ENCODE results near the gene CDK14.

Gene CDK14

DNA sequence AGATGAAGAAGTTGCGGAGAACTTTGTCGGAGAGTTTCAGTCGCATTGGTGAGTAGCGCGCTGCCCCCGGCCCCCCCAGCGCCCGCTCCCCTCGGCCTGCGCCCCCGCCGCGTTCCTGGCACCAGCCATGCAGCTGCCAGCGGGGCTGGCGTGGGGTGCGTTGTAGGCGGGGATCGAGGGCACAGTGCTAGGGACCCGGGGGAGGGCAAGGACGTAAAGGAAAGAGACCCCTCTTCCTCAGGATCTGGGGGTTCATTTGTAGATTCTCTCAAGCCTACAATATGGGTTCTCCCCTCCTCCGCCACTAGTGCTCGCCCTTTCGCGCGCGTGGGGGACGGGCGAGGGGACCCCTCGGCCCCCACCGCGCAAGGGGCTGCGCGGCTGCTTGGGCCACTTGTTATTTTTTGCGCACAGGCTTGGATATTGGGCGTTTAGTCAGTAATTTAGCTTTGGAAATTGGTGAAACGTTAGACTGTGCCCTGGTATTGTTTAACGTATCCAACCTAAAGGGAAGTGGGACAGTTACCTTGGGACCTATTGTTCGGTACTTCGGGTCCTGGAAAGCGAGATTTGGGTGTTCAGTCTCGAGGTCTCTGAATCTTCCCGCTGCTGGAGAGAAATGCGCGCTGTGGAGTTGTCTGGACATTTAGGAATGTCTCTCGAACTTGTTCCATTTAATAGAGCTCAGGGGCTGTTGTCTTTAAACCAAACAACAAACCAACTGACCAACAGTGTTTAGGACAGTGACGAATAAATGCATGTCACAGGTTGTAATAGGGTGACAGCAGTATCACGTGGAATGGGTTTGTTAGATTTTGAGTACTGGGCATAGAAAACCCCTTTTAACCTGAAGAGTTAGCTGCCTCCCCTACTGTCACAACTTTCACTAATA lies 796 bp downstream of the CDK14 start:
- DNase-seq (ENCODE audit: low read depth) = no peak

DNA sequence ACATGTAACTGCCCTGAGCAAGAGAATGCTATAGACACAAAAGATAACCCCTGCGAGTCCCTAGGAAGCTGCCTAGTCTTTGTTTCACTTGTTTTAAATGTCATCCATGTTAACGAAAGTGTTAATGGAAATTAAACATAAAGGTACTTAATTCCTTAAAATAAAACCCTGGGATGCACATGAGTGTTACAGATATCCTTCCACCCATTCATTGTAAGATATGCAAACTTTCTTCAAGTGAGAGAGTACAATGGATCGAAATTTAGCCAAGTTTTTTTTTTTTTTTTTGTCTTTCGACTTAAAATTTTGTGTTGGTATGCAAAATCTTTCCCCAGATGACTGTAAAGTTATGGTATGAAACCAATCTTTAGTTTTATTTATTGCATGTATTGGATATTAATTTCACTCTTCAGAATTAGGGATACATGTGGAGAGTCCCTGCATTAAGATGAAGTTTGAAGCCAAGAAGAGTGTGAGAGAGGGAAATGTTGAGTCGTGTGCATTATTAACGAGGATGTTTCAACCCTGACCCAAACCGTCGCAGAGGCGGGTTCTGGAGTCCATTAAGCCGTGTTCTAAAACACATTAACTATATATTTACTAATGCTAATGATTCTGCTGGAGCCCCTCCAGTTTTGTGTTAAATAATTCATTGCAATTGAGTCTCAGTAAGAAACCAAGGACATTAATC lies 1.6 kb downstream of the CDK14 start:
- no peak for DNase-seq (ENCODE audit: low read depth)

DNA sequence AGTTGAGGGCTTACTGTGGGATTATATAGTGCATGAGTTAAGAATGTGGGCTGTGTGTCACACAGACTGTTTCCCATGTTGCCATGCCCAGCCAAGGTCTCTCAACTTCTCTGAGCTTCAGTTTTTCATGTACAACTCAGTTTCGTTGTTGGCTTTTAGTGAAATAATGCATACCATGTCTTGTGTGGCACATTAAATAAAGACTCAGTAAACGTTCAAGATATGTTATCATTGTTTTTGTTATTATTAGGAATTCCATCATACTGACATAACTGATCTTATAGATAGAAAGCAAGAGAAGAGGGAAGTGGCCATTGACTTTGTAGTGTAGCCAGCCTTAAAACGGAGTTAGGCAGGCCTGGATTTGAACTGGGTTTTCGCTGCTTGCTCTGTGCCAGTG lies 2.9 kb downstream of the CDK14 start:
- no peak for DNase-seq (ENCODE audit: low read depth)

DNA sequence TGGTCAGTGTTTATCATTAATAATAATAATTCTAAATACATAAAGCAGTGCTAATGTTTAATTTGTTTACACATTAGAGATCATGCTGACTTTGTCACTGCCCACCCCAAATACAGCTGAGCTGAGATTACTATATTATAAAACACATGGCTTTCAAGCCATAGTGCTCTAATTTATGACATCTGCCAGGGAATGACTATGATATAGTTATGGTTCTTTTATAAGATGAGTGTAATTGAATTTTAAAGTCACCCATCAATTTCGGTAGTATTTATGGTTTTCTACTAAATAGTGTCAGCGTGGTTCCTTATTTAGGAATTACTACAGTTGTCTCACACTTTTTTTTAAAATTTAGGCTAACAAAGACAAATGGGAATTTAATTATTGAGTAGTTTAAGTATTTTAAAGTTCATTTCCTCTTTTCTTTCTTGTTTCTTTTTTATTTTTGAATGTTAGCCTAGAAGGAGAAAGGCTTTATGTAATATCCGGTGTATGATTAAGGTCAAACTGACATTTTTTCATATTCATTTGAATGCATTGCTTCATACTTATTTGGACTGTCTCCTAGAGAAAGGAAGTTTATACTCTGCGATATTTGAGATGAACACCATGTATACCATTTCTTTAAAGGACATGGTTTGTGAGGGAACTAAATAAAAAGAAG lies 3.9 kb downstream of the CDK14 start:
- no peak for DNase-seq (ENCODE audit: low read depth)

DNA sequence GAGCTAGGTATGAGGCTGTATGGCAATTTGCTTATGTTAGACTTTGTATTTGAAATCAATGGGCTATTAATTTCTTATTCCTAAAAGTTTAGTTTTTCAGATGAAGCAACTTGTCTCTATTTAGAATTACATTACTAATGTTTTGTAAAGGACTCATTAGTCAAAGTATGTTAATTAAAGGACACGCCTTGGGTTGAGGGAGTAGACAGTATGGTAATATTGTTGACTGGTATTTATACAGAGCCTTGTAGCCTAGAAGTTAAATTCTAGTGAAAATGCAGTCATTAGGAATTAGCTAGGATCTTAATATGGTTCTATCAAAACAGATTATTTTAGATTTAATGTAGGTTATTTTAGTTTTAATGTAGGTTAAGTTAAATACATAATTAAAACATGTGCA lies 6.2 kb downstream of the CDK14 start:
- DNase-seq (ENCODE audit: low read depth) = no peak

DNA sequence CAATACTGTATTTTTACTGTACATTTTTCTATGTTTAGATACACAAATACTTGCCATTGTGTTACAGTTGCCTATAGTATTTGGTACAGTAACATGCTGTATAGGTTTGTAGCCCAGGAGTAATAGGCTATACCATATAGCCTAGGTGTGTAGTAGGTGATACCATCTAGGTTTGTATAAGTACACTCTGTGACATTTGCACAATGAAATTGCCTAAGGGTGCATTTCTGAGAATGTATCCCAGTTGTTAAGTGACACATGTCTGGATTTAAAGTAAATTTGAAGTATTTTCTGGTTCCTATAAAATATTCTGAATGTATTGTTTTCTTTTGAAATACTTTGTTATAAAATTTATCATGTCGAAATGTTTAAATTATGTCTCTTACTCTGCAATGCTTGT lies 7.2 kb downstream of the CDK14 start:
- no peak for DNase-seq (ENCODE audit: low read depth)

DNA sequence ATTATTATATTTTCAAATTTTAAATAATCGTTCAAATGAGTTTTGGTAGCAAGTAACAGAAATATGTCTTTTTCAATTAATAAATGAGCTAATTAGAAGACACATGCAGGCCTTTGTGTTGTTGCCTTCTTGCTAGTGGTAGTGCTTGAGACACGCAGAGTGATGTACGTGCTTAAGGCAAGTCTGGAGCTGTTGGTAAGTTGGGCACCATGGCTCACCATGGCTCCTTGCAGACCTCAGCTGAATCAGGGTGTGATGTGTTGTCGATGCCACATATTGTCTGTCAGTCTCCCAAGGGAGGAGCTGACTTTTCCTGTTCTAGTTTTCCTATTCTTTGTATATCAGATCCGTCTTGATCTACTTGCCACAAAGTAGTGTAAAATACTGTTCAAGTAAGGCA lies 8.3 kb downstream of the CDK14 start:
- DNase-seq (ENCODE audit: low read depth) = no peak

DNA sequence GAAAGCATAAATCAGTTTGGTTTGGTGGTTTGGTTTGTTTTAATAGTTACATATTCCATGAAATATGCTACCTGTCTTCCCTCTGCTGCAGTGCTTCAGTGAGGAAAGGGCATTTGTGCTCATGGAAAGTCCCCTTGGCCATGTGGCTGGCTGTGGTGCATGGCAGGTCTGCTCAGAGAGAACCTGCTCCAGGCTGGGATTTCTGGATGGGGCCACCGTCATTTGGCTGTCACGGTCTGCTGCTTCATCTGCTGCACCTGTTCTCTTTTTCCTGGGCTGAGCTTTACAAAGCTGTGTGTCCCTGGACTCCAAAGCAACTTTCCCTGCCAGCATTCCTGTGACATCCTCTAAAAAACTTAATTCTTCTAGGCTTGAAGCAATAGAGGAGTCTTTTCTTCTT lies 8.9 kb downstream of the CDK14 start:
- DNase-seq (ENCODE audit: low read depth) = no peak

DNA sequence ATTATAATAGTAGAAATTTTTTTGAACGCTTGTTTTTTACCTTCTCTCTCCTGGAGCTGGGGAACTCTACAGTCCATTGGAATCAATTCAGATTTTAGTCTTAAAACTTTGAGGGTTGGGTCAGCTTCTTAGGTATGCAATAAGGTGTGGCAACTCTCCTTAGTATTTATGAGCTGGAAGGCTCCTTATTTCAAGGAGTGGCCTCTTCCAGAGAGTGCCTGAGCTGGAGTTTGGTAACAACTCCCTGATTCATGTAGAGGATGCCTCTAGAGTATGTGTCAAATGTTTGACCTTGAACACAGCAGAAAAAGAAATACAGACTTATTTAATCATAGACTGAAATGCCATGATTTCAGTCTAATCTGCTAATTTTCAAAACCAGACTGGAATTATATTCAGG lies 11.1 kb downstream of the CDK14 start:
- no peak for DNase-seq (ENCODE audit: low read depth)

DNA sequence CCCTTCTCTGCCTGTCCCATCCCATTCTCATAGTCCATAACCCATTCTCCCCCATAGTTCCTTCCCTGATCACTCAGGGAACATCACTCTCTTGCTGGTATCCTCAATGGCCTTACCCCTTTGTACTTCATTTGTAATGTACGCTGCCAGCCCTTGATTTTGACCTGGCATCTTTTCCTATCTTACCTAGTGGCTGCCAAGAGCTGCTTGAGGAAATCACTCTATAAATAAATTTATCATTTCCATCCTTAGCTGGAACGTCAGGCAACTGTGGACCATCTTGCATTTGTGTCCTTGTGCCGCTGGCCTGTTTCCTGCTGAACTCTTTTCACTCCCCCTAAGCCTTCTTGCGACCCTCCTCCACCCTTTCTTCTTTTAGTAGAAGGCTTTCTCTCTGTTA lies 14.0 kb downstream of the CDK14 start:
- no peak for DNase-seq (ENCODE audit: low read depth)

DNA sequence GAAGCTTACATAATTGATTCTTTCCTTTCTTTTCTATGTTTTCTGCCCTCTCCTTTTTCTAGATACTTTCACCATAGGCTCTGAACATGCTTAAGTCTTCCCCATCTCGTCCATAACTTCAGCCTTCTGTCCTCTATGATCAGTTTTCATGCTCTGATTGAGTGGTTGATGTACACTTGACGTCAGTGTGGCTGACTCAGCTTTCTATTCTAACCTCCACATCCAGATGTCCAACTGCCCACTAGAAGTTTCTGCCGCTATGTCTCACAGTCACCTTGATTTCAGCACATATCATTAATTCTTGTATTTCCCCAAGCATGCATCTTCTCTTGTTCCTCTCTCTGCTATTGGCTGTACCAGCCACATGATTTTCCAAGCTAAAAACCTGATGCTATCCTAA lies 15.0 kb downstream of the CDK14 start:
- no peak for DNase-seq (ENCODE audit: low read depth)

DNA sequence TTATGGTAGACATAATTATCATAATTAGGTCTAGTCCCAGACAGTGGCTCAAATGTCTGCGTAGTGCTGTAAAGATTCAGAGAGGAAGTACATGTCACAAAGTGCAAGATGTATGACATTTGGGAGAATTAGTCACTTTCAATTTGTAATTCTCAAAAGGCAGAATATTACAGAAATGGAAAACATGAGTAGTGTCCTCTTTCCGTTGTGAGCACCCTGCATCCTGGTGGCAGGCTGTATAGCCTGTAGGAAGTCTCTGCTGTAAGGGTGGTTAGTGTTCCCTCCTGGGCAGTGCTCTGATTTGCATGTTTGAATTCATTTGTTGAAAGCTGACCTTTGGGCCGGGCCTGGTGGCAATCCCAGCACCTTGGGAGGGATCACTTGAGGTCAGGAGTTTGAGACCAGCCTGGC lies 17.0 kb downstream of the CDK14 start:
- no peak for DNase-seq (ENCODE audit: low read depth)

DNA sequence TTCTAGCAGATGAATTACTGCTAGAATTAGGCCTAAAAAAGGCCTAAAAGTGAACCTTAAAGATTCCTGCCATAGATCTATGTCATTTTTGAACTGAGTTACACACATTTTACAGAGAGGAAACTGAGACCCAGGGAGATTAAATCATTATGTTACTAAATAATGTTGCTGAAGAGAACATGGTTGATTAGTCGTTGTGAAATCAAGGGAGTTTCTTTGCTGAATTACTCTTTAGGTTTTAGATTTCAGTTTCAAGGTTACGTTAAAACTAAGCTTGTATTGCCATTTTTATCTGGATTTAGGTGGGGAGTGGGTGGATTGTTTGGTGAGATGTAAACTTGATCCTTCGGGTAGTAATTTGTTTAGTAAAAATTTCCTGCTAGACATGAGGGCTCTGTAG lies 21.3 kb downstream of the CDK14 start:
- no peak for DNase-seq (ENCODE audit: low read depth)

DNA sequence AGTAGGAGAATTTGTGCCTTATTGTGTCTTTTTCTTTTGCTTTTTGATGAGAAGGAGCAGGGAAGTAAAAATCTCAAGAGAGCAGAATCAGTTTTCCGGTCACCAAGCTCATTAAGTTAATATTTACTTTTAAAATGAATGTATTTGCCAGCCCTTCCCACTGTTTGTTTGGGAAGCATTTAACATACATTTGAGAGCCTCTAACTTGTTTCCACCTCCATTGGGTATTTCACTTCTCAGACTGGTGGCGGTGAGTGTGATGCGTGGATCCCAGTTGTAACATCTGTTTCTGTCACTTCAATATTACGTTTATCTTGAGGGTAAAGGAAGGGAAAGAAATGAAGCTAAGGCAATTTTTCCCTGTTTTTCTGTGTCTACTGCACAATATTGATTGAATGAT lies 22.8 kb downstream of the CDK14 start:
- DNase-seq (ENCODE audit: low read depth) = no peak

DNA sequence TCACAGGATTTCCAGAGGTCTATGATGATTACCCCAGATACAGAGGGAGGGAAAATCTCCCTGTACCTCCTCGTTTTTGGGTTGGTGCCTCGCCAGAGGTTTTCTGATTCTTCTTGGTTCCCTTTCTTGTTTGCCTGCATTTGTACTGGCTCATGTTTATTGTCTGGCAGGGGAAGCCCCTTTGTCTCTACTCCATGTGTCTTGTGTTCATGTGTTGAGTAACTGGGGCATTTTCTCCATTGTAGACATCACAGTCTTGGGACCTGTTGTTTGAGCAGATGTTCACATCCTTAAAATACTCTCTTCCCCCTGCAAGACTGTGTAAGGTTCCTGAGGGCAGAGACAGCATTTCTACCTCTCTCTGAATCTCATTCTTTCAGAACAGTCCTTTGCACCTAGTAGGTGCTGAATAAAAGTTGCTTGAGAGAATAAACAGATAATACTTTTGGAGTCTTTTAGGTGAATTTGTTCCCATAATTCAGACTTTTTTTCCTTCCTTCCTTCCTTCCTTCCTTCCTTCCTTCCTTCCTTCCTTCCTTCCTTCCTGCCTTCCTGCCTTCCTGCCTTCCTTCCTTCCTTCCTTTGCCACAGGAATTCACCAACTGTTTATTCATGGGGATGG lies 25.1 kb downstream of the CDK14 start:
- DNase-seq (ENCODE audit: low read depth) = no peak

DNA sequence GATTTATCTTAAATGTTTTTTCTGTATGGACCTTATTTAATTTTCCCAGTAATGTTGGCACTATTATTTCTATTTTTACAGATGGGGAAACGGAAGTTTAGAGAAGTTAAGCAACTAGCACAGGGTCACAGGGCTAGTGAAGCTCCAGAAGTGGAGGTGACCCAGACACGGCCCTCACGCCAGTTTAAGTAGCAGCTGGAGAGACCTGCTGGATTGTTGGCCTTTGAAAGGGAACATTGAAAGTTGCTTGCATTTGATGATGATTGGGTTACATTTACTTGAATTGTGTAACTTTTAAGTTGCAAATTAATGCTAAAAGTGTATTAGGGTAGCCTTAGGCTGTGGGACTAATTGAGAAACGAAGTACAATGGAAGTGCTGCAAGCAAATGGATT lies 25.6 kb downstream of the CDK14 start:
- DNase-seq (ENCODE audit: low read depth) = no peak

DNA sequence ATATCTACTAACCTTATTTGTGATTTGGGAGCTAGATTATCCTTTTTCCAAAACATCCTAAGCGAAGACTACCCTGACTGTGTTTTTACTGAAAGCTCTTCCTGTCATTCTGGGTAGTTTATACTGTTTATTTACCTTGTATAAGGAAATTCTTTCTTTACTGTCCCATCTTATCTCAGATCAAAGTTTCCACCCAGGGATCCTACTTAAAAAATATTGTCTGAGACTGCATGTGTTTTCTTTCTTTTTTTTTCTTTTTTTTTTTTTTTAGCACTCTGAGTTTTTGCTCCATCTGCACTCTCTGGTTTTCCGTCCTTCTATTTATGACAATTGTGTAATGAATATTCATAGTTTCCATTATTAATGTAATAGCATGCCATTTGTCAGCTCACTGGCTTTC lies 26.5 kb downstream of the CDK14 start:
- DNase-seq (ENCODE audit: low read depth) = no peak

DNA sequence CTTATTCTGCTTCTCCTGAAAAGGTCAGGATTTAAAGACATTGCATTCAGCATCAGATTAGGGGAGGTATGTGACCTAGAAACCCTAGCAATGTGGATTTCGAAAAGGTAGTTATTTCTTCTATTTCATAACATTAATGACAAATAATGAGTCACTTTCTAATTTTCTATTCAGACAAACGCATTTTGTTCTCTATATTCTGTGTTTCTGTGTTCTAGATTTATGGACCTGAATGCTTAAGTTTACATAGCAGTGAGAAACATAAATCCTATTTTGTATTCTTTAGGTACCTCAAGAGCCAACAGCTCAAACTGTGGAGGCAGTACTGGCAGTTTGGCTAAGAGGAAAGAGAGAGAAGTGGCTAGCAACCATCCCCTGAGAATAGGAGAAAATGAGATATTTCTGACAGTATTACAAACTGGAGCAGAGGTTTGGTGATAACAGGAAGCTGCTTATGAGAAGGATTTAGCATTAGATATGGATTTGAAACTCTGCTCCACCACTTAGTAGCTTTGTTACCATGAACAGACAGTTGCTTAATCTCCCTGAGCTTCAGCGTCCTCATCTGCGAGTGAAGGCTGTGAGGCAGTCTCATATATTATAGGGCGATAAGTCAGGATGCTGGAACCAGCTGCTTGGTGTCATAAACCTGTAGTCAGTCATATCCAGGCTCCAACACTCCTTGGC lies 28.2 kb downstream of the CDK14 start:
- no peak for DNase-seq (ENCODE audit: low read depth)

DNA sequence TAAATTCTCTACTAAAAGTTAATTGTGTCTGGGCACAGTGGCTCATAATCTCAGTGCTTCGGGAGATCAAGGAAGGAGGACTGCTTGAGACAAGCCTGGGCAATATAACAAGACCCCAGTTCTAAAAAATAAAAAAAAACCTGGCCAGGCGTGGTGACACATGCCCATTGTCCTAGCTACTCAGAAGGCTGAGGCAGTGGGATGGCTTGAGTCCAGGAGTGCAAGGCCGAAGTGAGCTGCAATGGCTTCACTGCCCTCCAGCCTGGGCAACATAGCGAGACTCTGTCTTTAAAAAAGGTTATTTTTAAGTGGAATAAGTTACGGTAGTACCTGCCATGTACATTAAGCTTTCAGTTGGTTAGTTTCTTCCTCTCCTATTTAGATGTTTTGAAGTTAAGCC lies 28.9 kb downstream of the CDK14 start:
- no peak for DNase-seq (ENCODE audit: low read depth)

DNA sequence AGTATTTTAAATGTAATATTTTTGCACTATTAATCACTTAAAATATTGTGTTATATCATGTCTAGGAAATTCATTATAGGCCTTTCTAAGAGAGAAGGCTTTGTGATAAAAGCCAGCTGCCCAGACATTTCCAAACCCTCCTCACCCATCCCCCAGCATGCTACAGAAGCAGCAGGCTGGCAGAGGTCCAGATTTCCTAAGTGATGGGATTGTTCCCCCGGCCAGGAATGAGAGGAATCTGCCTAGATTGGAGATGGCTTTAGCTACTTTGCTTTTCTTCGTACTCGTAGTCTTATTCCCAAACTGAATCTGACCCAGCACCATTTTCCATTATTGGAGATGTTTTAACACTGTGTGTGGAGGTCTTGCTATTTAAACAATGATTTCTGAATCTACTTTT lies 29.4 kb downstream of the CDK14 start:
- no peak for DNase-seq (ENCODE audit: low read depth)

DNA sequence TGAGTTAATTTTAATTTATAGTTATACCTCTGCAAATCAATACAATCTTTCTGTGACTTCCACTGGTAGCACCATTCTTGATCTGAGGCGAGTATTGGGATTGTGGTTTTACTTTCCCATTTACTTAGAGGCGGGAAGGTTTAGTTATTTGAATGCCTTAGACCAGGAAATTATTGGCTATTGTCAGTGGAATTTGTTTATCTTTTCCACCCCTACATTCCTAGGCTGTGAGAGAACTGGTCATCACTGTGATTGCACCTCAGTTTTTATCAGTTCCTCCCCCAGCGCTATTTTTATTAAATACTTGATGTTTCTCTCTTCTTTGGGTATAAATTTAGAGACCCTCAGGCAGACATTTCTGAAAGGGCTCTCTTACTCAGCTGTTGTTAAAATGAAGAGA lies 29.9 kb downstream of the CDK14 start:
- no peak for DNase-seq (ENCODE audit: low read depth)

DNA sequence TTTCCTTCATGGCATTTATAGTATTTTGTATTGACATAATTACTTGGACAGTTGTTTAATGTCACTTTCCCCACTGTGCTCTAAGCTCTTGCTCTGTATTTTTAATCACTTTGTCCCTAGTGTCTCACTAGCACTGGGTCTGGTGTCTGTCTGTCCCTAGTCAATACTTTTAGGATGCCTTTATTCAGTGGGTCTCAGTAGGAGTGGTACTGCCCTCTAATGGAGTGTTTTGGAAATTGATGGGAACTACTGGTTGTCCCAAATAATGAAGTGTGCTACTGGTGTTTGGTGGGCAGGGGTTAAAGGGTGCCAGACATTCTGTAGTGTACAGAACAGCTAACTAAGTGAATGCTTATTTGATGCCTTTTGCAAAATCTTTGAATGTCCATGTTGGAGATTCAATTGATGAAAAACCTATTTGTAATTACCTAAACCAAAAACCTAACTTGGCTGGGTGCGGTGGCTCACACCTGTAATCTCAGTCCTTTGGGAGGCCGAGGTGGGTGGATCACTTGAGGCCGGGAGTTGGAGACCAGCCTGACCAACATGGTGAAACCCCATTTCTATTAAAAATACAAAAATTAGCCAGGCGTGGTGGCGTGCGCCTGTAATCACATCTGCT lies 33.3 kb downstream of the CDK14 start:
- DNase-seq (ENCODE audit: low read depth) = no peak
